Fibroblast of skin of left biceps (primary cell): ENCODE measurements around the gene ABCC3.
"Not testable (repeated sequence)": the region's sequence is repeated elsewhere in the genome, so short reads cannot be mapped to it uniquely, and the experiment has no call there.

Experiments
- DNase-seq, 2 experiments: peaks; one replicate each; pipeline ENCODE4 v3.0.0-alpha.2; 2013; ENCODE audit warnings: low read depth in 2 of 2

ABCC3 gene

GRCh38 chr17:50707289-50708049 is 72.8 kb downstream of the ABCC3 start, which contains the start of gene ANKRD40:
ANKRD40 (minus strand) TSS chr17:50707914; CDS start chr17:50707654, 260 bp downstream.
- peak; percentile 88 to 90 for DNase-seq

- DNase-seq = no peak
Measured at GRCh38 chr17:50708050-50709000, 73.6 kb downstream of the ABCC3 start.

GRCh38 chr17:50709053-50709452 is 74.4 kb downstream of the ABCC3 start:
- DNase-seq = not testable (repeated sequence)

DNA sequence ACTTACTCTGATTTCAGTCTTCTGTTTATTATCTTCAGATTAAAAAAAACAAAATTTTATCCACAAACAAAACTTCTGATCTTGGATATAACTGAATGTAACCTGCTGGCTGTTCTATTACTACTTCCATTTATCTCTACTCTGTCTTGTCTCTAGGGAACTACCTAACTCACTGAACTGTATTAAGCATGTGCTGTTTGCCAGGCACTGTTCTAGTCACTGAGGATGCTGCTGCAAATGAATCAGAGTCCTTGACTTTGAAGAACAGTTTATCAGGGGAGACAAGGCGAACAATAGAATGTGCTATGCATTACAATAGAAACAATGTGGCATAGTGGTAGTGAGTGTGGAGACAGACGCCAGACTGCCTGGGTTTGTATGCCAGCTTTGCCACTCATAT is 75.3 kb downstream of the ABCC3 start:
- DNase-seq = no peak

- no peak for DNase-seq
Measured at GRCh38 chr17:50710650-50711049, 76.0 kb downstream of the ABCC3 start.

DNA sequence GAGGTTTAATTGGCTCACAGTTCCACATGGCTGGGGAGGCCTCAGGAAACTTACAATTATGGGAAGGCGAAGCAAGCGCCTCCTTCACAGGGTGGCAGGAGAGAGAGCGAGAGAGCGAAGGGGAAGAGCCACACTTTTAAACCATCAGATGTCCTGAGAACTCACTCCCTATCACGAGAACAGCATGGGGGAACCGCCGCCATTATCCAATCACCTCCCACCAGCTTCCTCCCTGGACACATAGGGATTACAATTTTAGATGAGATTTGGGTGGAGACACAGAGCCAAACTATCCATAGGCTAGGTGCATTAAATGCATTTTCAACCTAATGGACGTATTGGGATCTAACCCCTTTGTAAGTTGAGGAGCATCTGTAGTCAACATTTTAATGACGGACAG is 78.0 kb downstream of the ABCC3 start:
- DNase-seq = no peak

DNA sequence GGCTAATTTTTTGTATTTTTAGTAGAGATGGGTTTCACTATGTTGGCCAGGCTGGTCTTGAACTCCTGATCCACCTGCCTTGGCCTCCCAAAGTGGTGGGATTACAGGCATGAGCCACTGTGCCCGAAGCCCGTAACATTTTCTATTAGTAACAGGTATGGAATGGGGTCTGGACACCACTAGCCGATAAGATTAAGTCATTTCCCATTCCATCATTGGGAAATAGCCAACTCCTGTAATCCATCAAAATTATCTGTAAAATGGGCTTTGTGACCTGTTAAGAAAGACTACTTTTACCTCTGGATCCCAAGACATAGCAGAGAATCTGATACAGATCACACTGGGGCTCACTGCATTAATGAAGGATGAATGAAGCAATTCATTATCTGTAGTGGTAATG is 80.8 kb downstream of the ABCC3 start:
- DNase-seq = no peak

DNA sequence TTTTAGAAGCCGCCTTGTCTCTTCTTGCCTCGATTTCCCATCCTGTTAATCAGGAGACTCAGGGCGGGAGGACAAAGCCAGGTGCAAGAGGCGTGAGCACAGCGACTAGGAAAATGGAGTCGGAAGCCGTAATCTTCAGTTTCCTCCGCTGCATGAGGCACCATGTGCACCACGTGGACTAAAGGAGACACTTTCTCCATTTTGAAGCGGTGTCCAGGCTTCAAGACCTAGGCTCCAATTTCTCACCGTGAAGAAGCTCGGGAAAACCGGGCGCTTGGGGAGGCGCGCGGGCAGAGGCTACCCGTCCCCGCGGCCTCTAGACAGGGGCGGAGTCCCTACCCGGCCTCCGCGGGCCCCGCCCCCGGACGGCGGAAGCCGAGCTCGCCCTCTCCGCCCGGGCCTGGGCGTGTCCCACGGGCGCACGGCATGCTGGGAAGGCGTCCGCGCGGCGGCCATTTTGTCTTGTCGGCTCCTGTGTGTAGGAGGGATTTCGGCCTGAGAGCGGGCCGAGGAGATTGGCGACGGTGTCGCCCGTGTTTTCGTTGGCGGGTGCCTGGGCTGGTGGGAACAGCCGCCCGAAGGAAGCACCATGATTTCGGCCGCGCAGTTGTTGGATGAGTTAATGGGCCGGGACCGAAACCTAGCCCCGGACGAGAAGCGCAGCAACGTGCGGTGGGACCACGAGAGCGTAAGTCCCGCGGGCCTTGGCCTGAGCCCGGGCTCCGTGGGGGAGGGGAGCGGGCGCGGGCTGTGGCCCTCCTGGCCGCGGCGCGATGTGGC is 84.7 kb downstream of the ABCC3 start, which contains the start of gene LUC7L3:
TSS of gene LUC7L3 (plus strand) at position 460 of the 780 bp plus-strand sequence. CDS start at position 590, 130 bp downstream.
- DNase-seq = peak; percentile 82 to 84

DNA sequence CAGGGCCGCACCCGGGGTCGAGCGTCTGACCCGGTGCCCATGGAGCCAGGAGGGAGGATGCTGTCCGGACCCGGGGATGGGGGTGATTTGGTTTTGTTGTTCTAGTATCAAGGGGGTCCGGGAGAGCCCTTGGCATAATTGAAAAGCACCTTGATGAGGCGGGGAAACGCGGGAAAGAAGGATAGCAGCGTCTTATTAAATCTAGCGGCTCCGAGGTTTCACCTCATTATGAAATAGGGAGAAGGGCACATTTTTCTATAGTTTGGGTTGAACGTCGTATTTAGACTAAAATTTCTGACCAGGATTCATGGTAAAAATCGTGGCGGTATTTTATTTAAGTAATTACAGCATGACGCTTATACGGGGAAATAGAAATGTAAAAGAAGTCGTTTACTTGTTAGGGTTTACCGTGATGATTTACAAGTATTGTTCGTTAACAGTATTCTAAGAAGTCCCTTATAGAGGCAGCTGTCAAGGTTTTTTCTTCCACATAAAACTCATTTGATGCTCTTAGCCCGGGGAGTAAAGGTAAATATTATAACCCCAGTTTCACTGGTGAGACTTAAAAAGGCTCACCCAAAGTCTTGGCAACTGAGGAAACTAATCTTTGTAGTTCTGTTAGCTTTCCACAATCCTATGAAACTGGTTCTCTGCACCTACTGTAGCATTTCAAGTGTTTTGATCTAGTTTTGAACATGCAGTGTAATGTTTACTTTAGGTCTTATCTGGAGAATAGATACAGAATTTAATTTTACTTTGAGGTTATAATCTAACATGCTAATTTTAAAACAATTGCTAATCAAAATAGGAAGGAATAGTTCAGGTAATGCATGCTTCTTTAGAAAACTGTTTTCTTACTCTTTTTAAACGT is 85.5 kb downstream of the ABCC3 start:
- no peak for DNase-seq

DNA sequence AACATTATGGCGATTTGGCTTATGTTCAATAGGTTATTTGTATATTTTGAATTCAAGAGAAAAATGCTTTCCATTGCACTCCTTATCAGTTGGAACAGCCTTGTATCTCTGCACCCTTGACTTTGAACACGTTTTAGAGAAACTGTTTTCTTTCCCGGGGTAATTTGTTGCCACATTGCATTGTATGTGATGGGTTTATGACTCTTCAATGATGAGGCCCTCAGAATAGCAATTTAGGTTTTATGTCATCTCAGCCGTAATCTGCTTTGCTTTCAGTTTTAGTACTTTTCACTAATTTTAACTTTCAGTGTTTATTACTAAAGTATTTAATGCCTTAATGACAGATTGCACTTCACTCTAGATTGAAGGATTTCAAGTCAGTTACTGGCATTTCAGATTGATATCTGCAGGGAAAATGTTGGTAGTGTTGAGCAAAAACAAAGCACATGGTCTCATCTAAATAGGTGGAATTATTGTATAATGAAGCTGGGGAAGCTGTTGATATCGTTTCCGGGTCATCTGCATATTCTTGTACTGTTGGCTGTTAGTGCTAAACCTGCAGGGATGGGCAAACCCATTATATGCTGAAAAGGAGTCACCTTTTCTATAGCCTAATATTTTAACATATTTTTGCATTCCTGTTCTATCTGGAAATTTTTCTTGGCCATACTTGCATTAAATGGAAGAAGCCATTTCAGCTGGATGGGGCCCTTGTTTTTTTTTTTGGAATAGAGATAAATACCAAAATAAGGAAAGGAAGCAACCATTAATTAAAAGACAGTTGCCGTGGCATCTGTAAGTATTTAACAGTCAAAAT is 86.7 kb downstream of the ABCC3 start:
- DNase-seq = no peak

- no peak for DNase-seq
Measured at GRCh38 chr17:50722746-50723145, 88.1 kb downstream of the ABCC3 start.

GRCh38 chr17:50724622-50725021 is 89.9 kb downstream of the ABCC3 start:
- not testable (repeated sequence) for DNase-seq

GRCh38 chr17:50725769-50726655 is 91.3 kb downstream of the ABCC3 start:
- DNase-seq = no peak

DNA sequence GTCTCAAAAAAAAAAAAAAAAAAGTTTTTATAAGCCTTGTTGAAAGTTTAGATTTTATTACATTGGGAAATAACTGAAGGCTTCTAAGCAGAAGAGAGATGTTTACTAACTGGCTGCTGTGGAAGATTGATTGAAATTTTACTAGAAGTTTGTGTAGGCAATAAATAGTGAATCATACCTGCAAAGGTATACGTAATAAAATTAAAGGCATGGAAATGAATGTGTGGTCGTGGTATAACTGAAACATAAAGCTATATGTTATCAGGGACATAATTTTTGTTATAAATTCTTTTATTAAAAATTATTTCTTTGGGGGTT is 93.4 kb downstream of the ABCC3 start:
- no peak for DNase-seq

- no peak for DNase-seq
Measured at GRCh38 chr17:50728881-50729765, 94.4 kb downstream of the ABCC3 start.

- DNase-seq = no peak
Measured at GRCh38 chr17:50731575-50732460, 97.1 kb downstream of the ABCC3 start.

DNA sequence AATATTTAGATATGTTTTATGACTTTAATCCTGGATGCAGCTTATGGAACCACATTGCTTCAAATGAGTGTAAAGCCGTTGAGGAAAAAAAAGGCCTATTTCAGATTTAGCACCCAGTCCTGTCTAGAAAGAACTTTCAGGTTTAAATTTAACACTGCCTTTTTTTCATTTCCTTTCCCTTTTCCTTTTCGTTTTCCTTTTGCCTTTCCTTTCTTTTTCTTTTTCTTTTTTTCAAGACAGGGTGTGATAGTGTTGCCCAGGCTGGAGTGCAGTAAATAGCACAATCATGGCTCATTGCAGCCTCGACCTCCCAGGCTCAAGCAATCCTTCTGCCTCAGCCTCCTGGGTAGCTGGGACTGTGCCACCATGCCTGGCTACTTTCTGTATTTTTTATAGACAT is 100.6 kb downstream of the ABCC3 start:
- no peak for DNase-seq
